WERI-Rb-1 (cell line): ENCODE measurements around the gene PTPA.
A peak's percentile ranks its signal among the peaks of the same experiment; 100 is the strongest.

Source experiments
- DNase-seq: peaks from one replicate; pipeline ENCODE4 v3.0.0-alpha.2; 2020
- H3K27ac ChIP-seq: fragments of 250-450 bp; sonication (Bioruptor Pico); 2 replicates; pipeline ENCODE4 v1.5.1; 2020; ENCODE audit warnings: mild to moderate bottlenecking, moderate library complexity
- H3K27me3 ChIP-seq: fragments of 250-450 bp; sonication (Bioruptor Pico); 2 replicates; pipeline ENCODE4 v1.5.1; 2021; ENCODE audit warnings: mild to moderate bottlenecking, low read depth, moderate library complexity; ENCODE audit not compliant: insufficient read depth, severe bottlenecking
- H3K36me3 ChIP-seq: fragments of 250-450 bp; sonication (Bioruptor Pico); 2 replicates; pipeline ENCODE4 v1.5.1; 2020; ENCODE audit warnings: mild to moderate bottlenecking, moderate library complexity
- H3K4me3 ChIP-seq: 2 replicates; pipeline ENCODE4 v1.5.1; 2011; ENCODE audit warnings: low read depth, mild to moderate bottlenecking, control low read depth, low read length
- H3K9me3 ChIP-seq: fragments of 250-450 bp; sonication (Bioruptor Pico); 2 replicates; pipeline ENCODE4 v1.5.1; 2021; ENCODE audit warnings: mild to moderate bottlenecking, moderate library complexity; ENCODE audit not compliant: severe bottlenecking
- CTCF ChIP-seq: IDR thresholded peaks from 2 replicates; pipeline ENCODE4 v1.5.1; 2011; ENCODE audit warnings: low read depth, mild to moderate bottlenecking, control low read depth, inconsistent platforms, low read length

The PTPA gene

DNA sequence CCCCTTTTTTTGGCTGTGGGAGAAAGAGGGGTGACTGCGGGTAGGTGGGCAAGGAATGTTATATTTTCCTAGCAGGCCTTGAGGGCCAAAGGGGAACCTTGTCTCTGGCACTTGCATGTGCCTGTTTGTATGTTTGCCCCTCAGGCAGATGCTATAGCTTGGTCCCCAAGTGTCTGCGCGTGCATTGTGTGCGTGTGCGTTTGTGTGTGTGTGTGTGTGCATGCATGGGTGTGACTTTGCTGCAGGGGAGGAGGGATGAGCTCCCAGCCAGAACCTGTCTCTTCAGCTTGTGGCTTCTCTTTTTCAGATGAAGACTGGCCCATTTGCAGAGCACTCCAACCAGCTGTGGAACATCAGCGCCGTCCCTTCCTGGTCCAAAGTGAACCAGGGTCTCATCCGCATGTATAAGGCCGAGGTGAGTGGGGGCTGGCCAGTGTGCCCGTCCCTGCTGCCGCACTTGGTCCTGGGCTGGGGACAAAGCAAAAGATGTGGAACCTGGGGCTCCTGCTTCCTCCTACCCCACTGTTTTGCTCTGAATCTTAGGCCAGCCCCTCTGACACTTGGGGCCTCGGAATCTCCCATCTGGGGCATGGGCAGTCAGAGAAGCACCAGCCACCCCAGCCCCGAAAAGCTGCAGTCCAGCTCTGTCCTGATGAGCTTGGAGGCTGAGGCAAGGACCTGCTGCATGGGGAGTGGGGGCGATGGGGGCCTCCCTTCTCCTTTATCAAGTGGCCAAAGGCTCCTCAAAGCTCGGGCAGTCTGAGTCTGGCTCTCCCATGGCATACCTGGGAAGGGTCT is 31.1 kb downstream of the PTPA start:
- Histone ChIP-seq H3K36me3 (peaks cover 30% of the 10 kb centered on the region), H3K27me3 (no peaks in the 10 kb centered on the region), H3K4me3 (no peak overlapping the region), H3K27ac (peak overlapping the region; percentile 49), H3K9me3 (no peaks in the 10 kb centered on the region)
- no peak for TF ChIP-seq CTCF
- no peak for DNase-seq

GRCh38 chr9:129143031-129143927 is 32.1 kb downstream of the PTPA start:
- Histone ChIP-seq H3K36me3 (peaks cover 30% of the 10 kb centered on the region), H3K27ac (no peak overlapping the region), H3K9me3 (no peaks in the 10 kb centered on the region), H3K27me3 (no peaks in the 10 kb centered on the region), H3K4me3 (no peak overlapping the region)
- TF ChIP-seq CTCF = peak; percentile 99
- DNase-seq = peak; percentile 80

GRCh38 chr9:129145316-129145715 is 34.1 kb downstream of the PTPA start:
- H3K27ac ChIP-seq = no peak overlapping the region

GRCh38 chr9:129145841-129146292 is 34.7 kb downstream of the PTPA start:
- Histone ChIP-seq H3K4me3 (no peak overlapping the region), H3K36me3 (peaks cover 40% of the 10 kb centered on the region), H3K27ac (no peak overlapping the region), H3K27me3 (no peaks in the 10 kb centered on the region), H3K9me3 (no peaks in the 10 kb centered on the region)
- DNase-seq = no peak
- no peak for TF ChIP-seq CTCF

More at GRCh38 chr9:129145316-129145715, 34.1 kb downstream of the PTPA start:
- TF ChIP-seq CTCF = no peak
- no peak overlapping the region for H3K4me3 ChIP-seq
- no peaks in the 10 kb centered on the region for H3K27me3 ChIP-seq
- no peak for DNase-seq
- H3K36me3 ChIP-seq = peaks cover 40% of the 10 kb centered on the region
- no peaks in the 10 kb centered on the region for H3K9me3 ChIP-seq

- H3K9me3 ChIP-seq = no peaks in the 10 kb centered on the region
- DNase-seq = no peak
- H3K27ac ChIP-seq = no peak overlapping the region
- TF ChIP-seq CTCF = no peak
- no peaks in the 10 kb centered on the region for H3K27me3 ChIP-seq
- H3K36me3 ChIP-seq = peaks cover 40% of the 10 kb centered on the region
- H3K4me3 ChIP-seq = no peak overlapping the region
These were observed 35.3 kb downstream of the PTPA start for GRCh38 chr9:129146441-129146941.
